HL-60 (cell line): ENCODE results near the gene USP32.

ENCODE experiments used
- DNase-seq, 2 experiments: peaks; one replicate each; pipeline ENCODE4 v3.0.0-alpha.2; 2010 to 2020; ENCODE audit warnings: low read depth in 1 of 2, low spot score in 1 of 2
- H3K27ac ChIP-seq: fragments of 250-450 bp; sonication (Bioruptor Pico); replicated peaks from 2 replicates; pipeline ENCODE4 v1.5.1; 2020; ENCODE audit warnings: mild to moderate bottlenecking, moderate library complexity
- H3K27me3 ChIP-seq: fragments of 250-450 bp; sonication (Bioruptor Pico); 2 replicates; pipeline ENCODE4 v1.5.1; 2021; ENCODE audit warnings: mild to moderate bottlenecking, moderate library complexity; ENCODE audit not compliant: insufficient read depth, poor library complexity, severe bottlenecking
- H3K4me3 ChIP-seq: replicated peaks from 2 replicates; pipeline ENCODE4 v1.5.1; 2011; ENCODE audit warnings: mild to moderate bottlenecking, control low read depth, low read length; ENCODE audit not compliant: insufficient read depth
- GABPA ChIP-seq: IDR thresholded peaks from 2 replicates; pipeline ENCODE4 v1.6.1; 2012; ENCODE audit warnings: low read depth
- POLR2AphosphoS5 ChIP-seq: IDR thresholded peaks from 2 replicates; pipeline ENCODE4 v1.6.1; 2012; ENCODE audit warnings: low read depth
- SPI1 ChIP-seq: IDR thresholded peaks from 2 replicates; pipeline ENCODE4 v1.6.1; 2012; ENCODE audit warnings: low read depth, mild to moderate bottlenecking, borderline replicate concordance
- TF ChIP-seq, protein P1 (sequence below): IDR thresholded peaks from one replicate; pipeline ENCODE4 v1.5.1; 2011; ENCODE audit warnings: low read length, control low read depth, inconsistent platforms; ENCODE audit not compliant: insufficient read depth
- TF ChIP-seq, protein P2 (sequence below): IDR thresholded peaks from 2 replicates; pipeline ENCODE4 v1.6.1; 2012; ENCODE audit warnings: low read depth; ENCODE audit not compliant: insufficient replicate concordance

USP32 gene

DNA sequence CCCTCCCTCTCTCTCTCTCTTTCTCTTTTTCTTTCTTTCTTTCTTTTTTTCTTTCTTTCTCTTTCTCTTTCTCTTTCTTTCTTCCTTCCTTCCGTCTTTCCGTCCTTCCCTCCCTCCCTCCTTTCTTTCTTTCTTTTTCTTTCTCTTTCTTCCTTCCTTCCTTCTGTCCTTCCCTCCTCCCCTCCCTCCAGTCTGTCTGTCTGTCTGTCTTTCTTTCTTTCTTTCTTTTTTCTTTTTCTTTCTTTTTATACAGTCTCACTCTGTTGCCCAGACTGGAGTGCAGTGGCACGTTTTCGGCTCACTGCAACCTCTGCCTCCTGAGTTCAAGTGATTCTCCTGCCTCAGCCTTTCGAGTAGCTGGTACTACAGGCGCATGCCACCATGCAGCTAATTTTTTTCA lies 227.8 kb downstream of the USP32 start:
- Histone ChIP-seq H3K27me3 (no peaks in the 10 kb centered on the region), H3K27ac (no peak overlapping the region), H3K4me3 (no peak overlapping the region)
- no peak for DNase-seq
- TF ChIP-seq SPI1 (no peak), GABPA (no peak)

DNA sequence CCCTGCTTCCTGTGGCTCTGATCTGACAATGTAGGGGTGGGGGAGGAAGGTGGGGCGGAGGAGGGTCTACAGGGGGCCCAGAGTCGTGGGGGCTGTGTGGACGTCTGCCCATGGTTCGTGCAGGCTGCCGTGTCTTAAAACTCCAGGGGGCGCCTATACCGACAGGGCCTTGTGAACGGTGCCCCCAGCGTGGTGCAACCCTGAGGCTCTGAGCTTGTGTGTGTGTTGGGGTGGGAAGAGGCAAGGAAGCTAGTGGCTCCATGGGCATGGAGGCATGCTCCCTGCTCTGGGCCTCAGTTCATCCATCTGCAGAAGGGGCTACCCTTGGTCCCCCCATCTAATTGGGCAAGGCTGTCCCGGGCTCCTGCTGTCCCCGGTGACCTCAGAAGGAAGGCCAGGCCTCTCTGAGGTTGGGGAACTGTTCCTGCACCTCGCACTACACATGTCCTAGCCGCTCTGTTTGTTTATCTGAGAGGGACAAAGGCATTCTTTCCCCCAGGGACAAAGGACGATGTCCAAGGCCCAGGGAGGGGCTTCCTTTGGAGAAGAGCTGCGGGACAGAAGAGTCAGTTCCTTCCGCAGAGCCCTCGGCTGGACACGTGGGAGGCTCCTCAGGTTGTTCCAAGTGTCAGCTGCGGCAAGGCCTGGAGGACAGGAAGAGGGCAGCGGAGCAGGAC lies 228.7 kb downstream of the USP32 start:
- TF ChIP-seq, protein P1, sequence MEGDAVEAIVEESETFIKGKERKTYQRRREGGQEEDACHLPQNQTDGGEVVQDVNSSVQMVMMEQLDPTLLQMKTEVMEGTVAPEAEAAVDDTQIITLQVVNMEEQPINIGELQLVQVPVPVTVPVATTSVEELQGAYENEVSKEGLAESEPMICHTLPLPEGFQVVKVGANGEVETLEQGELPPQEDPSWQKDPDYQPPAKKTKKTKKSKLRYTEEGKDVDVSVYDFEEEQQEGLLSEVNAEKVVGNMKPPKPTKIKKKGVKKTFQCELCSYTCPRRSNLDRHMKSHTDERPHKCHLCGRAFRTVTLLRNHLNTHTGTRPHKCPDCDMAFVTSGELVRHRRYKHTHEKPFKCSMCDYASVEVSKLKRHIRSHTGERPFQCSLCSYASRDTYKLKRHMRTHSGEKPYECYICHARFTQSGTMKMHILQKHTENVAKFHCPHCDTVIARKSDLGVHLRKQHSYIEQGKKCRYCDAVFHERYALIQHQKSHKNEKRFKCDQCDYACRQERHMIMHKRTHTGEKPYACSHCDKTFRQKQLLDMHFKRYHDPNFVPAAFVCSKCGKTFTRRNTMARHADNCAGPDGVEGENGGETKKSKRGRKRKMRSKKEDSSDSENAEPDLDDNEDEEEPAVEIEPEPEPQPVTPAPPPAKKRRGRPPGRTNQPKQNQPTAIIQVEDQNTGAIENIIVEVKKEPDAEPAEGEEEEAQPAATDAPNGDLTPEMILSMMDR, result no peak
- TF ChIP-seq, protein P2, sequence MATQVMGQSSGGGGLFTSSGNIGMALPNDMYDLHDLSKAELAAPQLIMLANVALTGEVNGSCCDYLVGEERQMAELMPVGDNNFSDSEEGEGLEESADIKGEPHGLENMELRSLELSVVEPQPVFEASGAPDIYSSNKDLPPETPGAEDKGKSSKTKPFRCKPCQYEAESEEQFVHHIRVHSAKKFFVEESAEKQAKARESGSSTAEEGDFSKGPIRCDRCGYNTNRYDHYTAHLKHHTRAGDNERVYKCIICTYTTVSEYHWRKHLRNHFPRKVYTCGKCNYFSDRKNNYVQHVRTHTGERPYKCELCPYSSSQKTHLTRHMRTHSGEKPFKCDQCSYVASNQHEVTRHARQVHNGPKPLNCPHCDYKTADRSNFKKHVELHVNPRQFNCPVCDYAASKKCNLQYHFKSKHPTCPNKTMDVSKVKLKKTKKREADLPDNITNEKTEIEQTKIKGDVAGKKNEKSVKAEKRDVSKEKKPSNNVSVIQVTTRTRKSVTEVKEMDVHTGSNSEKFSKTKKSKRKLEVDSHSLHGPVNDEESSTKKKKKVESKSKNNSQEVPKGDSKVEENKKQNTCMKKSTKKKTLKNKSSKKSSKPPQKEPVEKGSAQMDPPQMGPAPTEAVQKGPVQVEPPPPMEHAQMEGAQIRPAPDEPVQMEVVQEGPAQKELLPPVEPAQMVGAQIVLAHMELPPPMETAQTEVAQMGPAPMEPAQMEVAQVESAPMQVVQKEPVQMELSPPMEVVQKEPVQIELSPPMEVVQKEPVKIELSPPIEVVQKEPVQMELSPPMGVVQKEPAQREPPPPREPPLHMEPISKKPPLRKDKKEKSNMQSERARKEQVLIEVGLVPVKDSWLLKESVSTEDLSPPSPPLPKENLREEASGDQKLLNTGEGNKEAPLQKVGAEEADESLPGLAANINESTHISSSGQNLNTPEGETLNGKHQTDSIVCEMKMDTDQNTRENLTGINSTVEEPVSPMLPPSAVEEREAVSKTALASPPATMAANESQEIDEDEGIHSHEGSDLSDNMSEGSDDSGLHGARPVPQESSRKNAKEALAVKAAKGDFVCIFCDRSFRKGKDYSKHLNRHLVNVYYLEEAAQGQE, result no peak
- TF ChIP-seq POLR2AphosphoS5, result no peak
- TF ChIP-seq SPI1, result no peak
- TF ChIP-seq GABPA, result no peak
- DNase-seq, result no peak
- Histone ChIP-seq H3K27me3 (no peaks in the 10 kb centered on the region), H3K4me3 (no peak overlapping the region), H3K27ac (no peak overlapping the region)

DNA sequence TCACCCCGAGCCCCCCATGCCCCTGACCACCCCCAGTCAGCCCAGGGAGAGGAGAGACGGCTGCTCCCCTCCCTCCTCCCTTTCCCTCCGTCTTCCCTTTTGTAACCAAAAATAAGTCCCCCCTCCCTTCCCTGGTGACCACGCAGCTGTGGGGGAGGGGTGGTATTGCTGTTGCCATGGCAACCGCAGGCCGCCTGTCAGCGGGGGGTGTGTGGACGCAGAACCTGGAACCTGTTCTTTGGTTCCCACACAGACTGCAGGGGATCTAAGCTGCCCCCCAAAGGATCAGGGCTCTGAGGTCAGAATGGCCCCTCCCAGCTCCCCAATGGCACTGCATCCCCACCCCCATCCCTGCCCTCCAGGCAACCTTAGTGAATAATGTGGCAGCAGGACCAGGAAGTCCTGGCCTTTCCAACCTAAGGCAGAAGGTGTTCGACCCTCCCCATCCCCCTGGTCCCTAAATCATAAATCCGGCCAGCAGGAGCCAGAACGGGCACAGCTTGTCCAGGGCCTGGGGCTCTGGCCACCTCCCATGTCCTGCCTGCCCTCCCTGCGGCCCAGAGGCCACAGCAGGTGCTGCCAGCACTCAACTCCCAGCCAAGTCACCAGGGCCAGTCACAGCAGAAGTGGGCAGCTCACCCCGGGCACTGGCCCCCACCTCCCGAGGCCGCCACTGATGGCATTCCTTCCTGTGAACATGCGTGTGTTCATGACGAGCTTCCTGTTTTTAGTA lies 230.2 kb downstream of the USP32 start:
- H3K27me3 ChIP-seq, result no peaks in the 10 kb centered on the region
- DNase-seq, result peak in 1 of 2 experiments; percentile 42
- peak overlapping the region; percentile 40 for H3K27ac ChIP-seq
- TF ChIP-seq GABPA (no peak), POLR2AphosphoS5 (no peak), SPI1 (no peak)
- TF ChIP-seq, protein P2, result no peak
- TF ChIP-seq, protein P1, result no peak
- no peak overlapping the region for H3K4me3 ChIP-seq

DNA sequence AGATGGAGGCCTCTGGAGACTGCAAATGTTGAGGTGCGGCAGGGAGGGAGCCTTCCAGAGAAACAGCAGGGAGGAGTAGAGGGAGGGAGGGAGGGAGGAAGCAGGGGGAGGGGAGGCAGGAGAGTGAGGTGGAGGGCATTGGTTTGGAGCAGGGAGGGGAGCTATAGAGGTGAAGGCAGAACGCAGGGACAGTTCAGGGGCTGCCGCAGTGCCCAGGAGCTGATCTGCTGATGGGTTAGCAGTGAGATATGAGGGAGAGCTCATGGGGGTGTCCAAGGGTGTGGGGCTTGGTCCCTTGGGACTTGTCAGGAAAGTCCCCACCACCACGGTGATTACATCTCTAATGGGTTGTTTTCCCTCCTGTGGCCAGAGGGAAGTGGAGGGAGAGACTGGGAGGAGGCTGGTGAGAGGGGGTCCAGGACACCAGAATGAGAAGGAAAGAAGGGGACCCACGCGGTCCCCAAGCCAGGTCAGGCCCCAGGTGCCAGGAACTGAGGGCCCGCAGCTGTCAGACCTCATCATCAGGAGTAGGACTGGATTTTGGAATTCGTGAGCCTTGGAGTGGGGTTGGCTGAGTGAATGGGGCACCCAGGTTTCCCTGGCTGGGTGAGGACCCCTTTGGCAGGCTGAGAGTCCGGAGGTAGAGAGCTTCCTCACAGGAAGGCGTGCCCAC lies 231.0 kb downstream of the USP32 start:
- H3K27me3 ChIP-seq, result no peaks in the 10 kb centered on the region
- H3K4me3 ChIP-seq, result no peak overlapping the region
- no peak overlapping the region for H3K27ac ChIP-seq
- TF ChIP-seq, protein P1, result no peak
- TF ChIP-seq POLR2AphosphoS5 (no peak), GABPA (no peak), SPI1 (no peak)
- TF ChIP-seq, protein P2, result no peak
- DNase-seq, result no peak
